ENCODE measurements around the gene ARHGAP25.

DNA sequence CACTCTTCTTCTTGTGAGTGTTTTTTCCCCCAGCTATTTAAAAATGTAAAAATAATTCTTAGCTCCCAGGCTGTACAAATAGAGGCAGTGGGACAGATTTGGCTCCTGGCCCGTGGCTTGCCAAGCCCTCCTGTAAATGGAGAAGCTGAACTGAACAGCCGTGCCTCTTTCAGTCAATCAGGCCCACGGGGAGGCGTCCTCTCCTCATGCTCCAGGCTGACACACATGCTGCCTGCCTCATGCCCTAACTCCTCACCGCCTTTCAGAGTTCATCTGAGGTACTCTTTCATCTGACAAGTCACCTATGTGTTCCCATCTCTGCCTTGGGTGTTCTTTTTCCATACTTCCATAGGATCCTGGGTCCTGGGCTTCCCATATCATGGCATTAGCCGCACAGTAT lies 77.6 kb downstream of the ARHGAP25 start:
- TF ChIP-seq KAT2A (conservative IDR thresholded peaks at IDR 0.05; ENCODE audit: control insufficient read depth, low read depth, low read length) (no peak), SMC3 (IDR thresholded peaks at IDR 0.05; ENCODE audit: borderline replicate concordance, low read length) (no peak), SIN3A (IDR thresholded peaks at IDR 0.05; ENCODE audit: low read depth, low read length) (no peak), ESRRA (IDR thresholded peaks at IDR 0.05; ENCODE audit: low read length) (no peak), MYC (IDR thresholded peaks at IDR 0.05; ENCODE audit: insufficient read depth, insufficient read length, insufficient replicate concordance, low read length, severe bottlenecking) (no peak), SPI1 (IDR thresholded peaks at IDR 0.05; ENCODE audit: borderline replicate concordance, insufficient read depth, low read depth, low read length) (no peak), ZBED1 (IDR thresholded peaks at IDR 0.05; ENCODE audit: borderline replicate concordance) (no peak), BACH1 (IDR thresholded peaks at IDR 0.05; ENCODE audit: borderline replicate concordance) (no peak), EZH2 (IDR thresholded peaks at IDR 0.05; ENCODE audit: borderline replicate concordance, control insufficient read depth, low read depth, low read length) (no peak), HCFC1 (IDR thresholded peaks at IDR 0.05; ENCODE audit: low read length) (no peak)
- TF ChIP-seq, protein P1, sequence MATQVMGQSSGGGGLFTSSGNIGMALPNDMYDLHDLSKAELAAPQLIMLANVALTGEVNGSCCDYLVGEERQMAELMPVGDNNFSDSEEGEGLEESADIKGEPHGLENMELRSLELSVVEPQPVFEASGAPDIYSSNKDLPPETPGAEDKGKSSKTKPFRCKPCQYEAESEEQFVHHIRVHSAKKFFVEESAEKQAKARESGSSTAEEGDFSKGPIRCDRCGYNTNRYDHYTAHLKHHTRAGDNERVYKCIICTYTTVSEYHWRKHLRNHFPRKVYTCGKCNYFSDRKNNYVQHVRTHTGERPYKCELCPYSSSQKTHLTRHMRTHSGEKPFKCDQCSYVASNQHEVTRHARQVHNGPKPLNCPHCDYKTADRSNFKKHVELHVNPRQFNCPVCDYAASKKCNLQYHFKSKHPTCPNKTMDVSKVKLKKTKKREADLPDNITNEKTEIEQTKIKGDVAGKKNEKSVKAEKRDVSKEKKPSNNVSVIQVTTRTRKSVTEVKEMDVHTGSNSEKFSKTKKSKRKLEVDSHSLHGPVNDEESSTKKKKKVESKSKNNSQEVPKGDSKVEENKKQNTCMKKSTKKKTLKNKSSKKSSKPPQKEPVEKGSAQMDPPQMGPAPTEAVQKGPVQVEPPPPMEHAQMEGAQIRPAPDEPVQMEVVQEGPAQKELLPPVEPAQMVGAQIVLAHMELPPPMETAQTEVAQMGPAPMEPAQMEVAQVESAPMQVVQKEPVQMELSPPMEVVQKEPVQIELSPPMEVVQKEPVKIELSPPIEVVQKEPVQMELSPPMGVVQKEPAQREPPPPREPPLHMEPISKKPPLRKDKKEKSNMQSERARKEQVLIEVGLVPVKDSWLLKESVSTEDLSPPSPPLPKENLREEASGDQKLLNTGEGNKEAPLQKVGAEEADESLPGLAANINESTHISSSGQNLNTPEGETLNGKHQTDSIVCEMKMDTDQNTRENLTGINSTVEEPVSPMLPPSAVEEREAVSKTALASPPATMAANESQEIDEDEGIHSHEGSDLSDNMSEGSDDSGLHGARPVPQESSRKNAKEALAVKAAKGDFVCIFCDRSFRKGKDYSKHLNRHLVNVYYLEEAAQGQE (IDR thresholded peaks at IDR 0.05; ENCODE audit: low read depth, low read length) = no peak
- TF ChIP-seq, protein P2, sequence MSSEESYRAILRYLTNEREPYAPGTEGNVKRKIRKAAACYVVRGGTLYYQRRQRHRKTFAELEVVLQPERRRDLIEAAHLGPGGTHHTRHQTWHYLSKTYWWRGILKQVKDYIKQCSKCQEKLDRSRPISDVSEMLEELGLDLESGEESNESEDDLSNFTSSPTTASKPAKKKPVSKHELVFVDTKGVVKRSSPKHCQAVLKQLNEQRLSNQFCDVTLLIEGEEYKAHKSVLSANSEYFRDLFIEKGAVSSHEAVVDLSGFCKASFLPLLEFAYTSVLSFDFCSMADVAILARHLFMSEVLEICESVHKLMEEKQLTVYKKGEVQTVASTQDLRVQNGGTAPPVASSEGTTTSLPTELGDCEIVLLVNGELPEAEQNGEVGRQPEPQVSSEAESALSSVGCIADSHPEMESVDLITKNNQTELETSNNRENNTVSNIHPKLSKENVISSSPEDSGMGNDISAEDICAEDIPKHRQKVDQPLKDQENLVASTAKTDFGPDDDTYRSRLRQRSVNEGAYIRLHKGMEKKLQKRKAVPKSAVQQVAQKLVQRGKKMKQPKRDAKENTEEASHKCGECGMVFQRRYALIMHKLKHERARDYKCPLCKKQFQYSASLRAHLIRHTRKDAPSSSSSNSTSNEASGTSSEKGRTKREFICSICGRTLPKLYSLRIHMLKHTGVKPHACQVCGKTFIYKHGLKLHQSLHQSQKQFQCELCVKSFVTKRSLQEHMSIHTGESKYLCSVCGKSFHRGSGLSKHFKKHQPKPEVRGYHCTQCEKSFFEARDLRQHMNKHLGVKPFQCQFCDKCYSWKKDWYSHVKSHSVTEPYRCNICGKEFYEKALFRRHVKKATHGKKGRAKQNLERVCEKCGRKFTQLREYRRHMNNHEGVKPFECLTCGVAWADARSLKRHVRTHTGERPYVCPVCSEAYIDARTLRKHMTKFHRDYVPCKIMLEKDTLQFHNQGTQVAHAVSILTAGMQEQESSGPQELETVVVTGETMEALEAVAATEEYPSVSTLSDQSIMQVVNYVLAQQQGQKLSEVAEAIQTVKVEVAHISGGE (CRISPR knock-in tag; IDR thresholded peaks at IDR 0.05) = no peak
- TF ChIP-seq, protein P3, sequence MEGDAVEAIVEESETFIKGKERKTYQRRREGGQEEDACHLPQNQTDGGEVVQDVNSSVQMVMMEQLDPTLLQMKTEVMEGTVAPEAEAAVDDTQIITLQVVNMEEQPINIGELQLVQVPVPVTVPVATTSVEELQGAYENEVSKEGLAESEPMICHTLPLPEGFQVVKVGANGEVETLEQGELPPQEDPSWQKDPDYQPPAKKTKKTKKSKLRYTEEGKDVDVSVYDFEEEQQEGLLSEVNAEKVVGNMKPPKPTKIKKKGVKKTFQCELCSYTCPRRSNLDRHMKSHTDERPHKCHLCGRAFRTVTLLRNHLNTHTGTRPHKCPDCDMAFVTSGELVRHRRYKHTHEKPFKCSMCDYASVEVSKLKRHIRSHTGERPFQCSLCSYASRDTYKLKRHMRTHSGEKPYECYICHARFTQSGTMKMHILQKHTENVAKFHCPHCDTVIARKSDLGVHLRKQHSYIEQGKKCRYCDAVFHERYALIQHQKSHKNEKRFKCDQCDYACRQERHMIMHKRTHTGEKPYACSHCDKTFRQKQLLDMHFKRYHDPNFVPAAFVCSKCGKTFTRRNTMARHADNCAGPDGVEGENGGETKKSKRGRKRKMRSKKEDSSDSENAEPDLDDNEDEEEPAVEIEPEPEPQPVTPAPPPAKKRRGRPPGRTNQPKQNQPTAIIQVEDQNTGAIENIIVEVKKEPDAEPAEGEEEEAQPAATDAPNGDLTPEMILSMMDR (IDR thresholded peaks at IDR 0.05 in 2 of 3, conservative IDR thresholded peaks at IDR 0.05 in 1 of 3; ENCODE audit: control insufficient read depth in 2 of 3, extremely low read depth in 1 of 3, insufficient read depth in 1 of 3, low read depth in 3 of 3, low read length in 3 of 3) = 0 out of 6 replicates have a peak, but pooled peaks of 1 of the 3 experiments have one; percentile 4

Data from GM12878 (cell line).